GM18867 (cell line): ENCODE measurements around the gene HOXD9.

Source experiments
- ATAC-seq: cut with Tn5 transposase; IDR thresholded peaks from one replicate; pipeline ENCODE4 v1.9.1; 2021; ENCODE audit warnings: mild to moderate bottlenecking, moderate library complexity; ENCODE audit not compliant: unreplicated experiment

Gene HOXD9

GRCh38 chr2:176151442-176152287 is 29.1 kb downstream of the HOXD9 start, which contains the start of gene HOXD4:
Gene HOXD4, plus strand, starts transcription at chr2:176151550. Its CDS starts 84 bp downstream, at chr2:176151634.
- no peak for ATAC-seq

- no peak for ATAC-seq
These were observed 30.0 kb downstream of the HOXD9 start for GRCh38 chr2:176152350-176153181.

- ATAC-seq = no peak
These were observed 32.2 kb downstream of the HOXD9 start for GRCh38 chr2:176154576-176155252.

GRCh38 chr2:176155356-176156044 is 33.0 kb downstream of the HOXD9 start:
- ATAC-seq = no peak

DNA sequence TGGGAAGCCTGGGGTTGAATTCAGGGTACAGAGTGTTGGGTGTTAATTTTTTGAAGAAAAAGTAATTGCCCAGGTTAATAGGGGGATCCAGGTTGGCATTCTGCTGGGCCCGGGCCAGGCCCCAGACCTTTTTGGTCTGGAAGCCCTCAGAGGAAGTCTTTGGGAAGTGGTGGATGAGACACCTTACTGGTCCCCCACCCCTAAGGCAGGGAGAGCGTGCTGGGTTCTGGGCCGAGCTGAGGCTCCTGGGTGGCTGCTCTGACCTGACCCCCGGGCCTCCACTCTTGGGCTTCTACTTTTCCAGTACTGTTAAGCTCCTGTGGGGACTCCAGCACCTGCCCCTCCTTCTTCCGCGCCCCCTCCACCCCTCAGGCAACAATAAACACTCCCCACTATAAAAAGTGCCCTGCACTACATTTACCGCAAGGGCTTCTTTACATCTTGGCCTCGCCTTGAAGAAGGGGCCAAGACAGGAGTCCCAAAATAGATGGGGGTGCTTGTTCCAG is 33.8 kb downstream of the HOXD9 start:
- no peak for ATAC-seq

DNA sequence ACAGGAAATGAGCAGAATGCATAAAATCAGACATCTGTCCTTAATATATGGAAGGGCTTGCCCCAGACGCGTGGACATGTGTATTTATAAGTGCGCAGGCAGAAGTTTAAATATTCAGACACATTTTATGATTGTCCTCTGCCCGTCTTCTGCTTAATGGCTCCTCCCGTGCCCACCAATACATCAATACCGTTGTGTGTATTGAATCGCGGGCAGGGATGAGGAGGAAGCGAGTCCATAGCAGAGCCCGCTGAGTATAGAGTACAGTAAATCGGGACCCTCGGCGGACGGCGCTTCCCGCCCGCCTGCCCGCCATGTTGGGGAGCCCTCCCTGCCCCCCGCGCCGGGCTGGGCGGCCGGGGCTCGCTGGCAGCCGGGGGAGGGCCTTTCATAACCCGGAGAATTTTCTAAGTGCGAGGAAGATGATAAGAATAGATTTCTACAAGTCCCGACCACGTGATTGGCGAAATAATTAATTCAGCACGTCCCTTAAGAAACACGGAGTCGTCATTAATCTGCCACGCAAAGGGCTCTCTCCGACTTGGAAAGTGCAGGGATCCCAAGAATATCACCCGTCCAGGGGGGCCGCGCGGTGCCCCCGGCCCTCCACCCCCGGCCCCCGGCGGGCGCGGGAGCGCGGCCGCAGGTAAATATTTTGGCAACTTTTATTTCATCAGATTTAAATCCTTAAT is 34.4 kb downstream of the HOXD9 start, which contains the start of gene HOXD3:
Gene HOXD3 (plus strand): TSS at position 501 of the 692 bp plus-strand sequence. CDS start 11,808 bp downstream, outside the sequence.
- ATAC-seq = no peak

GRCh38 chr2:176157499-176158185 is 35.1 kb downstream of the HOXD9 start:
- no peak for ATAC-seq

DNA sequence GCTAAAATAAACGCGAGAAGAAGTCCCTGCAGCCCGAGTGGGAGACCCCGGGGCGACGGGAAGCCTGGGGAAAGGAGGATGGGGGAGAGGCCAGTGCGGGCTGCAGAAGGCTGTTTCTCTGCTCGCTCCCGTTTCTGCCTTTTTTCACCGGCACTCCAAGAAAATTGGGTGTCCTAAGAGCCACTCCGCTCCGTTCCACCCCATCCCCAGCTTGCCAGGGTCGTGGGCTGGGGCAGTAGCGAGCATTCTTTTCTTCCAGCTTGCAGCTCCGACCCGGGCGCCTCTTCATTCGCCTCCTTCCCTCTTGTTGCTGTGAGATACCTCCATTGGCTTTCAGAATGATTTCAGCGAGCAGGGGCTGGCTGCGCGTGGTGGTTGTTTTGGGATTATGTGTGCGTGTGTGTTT is 35.7 kb downstream of the HOXD9 start:
- ATAC-seq = no peak

GRCh38 chr2:176158855-176159662 is 36.5 kb downstream of the HOXD9 start:
- ATAC-seq = no peak

DNA sequence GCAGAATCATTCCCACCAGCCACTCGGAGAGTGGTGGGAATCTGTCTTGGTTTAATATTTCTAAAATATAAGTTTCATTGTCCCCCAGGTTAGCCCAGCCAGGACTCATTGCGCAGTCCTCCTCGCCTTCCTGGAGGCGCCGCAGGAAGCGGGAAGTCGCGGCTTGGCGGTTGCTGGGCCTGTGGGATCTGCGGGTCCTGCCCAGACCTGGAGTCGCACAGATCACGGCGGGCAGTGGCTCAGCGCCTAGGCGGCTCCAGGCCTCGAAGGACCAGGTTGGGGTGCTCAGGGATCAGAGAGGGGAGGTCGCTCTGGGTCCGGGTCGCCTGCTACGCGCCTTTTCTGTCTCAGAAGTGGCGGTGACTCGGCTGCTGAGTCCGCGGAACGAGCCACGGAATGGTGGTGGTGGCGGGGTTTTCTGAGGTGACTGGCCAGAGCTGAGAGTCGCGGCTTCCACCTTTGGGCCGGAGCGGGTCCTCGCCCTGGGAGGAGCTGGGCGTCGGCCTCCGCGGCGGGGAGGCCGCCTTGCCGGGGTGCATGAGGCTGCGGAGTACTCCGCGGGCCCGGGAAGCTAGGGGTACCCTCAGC is 37.2 kb downstream of the HOXD9 start:
- no peak for ATAC-seq

DNA sequence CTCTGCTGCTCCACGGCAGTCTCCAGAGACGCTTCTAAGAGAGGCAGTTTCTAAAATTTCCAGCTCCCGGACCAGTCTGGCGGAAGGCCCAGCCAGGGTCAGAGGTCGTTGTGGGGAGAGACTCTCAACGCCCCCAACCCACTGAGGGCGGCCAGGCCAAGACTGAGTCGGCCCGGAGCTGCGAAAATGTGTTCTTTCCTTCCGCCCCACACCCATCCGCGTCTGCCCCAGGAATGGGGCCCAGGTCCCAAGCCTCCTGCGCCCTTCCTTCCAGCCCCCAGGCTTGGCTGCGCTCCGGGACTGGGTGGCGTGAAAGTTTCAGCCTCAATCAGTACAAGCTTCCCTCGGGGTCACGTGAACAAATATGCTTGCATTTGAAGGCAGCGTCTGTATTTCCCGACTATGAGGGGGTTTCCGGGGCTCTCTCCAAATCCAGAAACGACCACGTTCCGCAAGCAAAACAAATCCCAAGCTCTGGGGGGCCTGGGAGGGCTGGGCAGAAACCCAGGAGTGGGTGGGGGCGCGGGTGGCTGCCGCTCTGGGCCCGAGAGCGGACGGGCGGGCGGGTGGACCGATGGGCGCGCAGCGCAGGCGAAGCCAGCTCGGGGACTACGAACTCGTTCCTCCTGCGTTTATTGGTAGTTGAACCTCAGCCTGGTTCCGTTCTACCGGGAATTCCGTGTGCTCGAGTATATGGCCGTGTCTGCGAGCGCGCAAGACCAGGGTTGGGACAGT is 37.9 kb downstream of the HOXD9 start:
- no peak for ATAC-seq

DNA sequence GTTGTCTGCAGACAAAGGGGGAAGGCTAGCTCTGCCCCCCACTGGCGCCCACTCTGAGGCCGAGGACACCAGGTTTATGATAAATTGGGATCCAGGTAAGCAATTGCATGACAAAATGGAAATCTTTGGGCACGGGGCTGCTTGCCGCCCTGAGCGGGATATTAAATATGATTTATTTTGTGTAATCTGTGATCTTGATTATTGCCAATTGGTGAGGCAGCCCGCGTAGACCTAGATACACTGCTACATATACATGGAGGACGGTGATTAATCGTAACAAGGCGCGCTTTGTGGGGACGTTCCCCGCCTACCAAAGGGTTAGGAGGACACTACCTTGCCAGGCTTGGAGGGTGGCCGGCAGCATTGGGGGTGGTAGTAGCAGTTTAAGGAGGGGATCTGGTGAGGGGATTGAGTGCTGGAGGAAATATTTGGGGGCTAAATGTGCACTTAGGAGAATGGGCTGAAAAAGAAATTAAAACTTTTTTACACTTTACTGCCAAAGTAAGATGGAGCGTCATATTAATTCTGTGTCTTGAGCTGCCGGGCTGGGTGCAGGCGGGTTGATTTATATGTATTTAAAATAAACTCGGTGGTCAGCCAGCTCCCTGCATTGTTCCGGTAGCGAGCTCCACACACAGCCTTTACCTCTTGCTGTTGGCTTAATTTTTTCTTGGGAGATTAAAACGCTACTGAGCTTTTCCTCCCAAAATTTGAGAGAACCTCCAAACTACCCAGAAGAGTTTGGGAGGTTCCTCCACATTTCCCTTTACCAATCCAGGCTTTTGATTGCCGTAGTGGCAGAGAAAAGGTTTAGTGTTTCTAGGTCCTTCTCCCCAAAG is 38.7 kb downstream of the HOXD9 start:
- ATAC-seq = no peak

DNA sequence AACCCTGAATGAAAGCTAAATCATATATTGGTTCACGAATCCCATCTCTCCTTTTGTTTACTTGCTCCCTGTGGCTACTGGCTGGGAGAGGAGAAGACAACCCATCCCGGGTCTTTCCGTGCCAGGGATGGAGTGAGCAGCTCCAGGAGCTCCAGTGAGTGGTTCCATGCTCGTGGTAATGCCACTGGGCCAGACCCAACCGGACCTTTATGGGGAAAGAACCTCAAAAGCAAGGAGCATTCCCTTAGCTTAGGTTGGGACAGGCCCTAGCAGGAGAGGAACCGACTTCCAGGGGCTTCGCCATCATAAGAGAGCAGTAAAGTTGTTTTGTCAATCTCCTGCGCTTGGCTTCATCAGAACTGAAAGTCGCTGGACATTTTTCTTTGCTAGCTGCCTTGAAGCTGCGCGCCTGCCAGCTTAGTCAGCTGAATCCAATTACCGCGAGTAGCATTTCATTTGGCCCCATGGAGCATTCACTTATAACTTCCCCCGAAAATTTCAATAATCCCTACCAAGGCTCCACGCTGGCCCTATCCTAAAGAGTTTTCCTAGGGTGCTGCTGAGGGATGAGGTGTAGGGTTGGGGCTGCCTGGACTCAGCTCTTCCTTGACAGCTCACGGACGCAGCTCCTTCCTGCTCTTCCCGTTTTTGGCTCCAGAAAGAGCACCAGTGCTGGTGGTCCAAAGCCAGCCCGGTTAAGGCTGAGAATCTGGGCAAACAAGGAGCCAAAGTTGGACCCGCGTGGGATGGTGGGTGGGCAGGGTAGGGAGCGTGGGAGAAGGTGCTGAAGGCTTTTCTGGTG is 39.5 kb downstream of the HOXD9 start:
- no peak for ATAC-seq

- ATAC-seq = no peak
These were observed 40.6 kb downstream of the HOXD9 start for GRCh38 chr2:176162911-176163671.

- no peak for ATAC-seq
These were observed 41.1 kb downstream of the HOXD9 start for GRCh38 chr2:176163672-176164056.
